NCI-H1048 (cell line): ENCODE results near the gene AGO4.
"Not testable (repeated sequence)": the region's sequence is repeated elsewhere in the genome, so short reads cannot be mapped to it uniquely, and the experiment has no call there.

Source experiments
- DNase-seq: peaks from one replicate; lab custom pipeline; 2025; lab: John Stamatoyannopoulos, UW

The AGO4 gene

DNA sequence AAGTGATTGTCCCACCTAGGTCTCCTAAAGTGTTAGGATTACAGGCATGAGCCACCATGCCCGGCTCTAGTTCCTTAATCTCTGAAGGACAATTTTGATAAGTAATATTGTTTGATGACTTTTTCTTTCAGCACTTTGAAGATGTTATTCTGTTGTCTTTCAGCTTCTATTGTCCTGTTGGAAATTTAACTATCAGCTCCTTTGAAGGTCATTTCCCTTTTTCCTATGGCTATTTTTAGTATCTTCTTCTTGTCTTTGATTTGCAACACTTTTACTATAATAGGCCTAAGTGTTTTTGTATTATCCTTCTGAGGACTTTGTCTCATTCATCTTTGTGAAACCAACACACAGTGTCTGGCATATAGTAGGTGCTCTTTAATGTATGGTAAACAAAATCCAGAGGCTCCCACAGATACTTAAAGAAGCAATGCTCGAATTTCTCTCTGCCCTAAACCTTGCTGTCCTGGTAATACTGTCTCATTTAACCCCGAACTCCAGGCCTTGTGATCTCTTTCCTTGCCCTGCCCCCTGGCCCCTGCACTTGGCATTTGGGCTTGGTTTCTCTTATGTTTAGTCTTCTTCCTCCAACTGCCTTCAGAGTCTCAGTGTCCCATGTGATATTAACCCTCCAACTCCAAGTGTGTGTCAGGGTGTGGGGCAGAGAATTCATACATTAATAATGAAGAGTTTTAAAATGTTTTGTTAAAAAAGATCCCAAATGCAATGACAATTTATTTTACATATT lies 56.2 kb downstream of the AGO4 start:
- DNase-seq, result no peak

DNA sequence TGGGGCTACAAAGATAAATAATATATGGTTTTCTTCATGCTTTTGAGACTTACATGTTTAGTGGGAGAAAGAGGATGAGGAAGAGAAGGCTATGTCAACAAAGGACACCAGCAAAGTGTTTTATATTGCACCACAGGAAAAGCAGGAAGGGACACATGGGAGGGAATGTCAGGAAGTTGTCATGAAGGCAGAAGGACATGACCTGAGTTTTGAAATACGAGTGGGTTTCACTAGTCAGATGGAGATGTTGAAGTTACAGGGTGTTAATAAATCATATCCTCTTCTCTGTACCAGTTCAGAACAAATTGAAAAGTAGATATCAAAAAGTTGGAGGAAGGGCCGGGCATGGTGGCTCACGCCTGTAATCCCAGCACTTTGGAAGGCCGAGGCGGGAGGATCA lies 57.0 kb downstream of the AGO4 start:
- no peak for DNase-seq

DNA sequence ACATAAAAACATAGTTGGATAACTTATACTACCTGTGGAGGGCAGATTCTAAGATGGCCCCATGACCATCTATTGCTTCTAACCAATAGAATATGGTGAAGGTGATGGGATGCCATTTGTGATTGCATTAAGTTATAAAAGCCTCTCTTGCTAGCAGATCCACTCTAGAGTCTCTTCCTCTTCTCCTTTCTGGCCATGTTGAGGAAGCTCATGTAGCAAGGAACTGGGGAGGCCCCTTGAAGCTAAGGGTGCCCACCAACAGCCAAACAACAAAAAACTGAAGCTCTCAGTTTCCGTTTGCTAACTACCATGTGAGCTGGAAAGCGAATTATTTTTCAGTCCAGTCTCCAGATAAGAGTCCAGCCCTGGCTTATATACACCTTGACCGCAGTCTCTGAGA lies 59.2 kb downstream of the AGO4 start:
- DNase-seq, result no peak

- not testable (repeated sequence) for DNase-seq
Observed at GRCh38 chr1:35869245-35869950, 61.6 kb downstream of the AGO4 start.

GRCh38 chr1:35870651-35871309 lies 63.0 kb downstream of the AGO4 start:
- DNase-seq, result no peak

DNA sequence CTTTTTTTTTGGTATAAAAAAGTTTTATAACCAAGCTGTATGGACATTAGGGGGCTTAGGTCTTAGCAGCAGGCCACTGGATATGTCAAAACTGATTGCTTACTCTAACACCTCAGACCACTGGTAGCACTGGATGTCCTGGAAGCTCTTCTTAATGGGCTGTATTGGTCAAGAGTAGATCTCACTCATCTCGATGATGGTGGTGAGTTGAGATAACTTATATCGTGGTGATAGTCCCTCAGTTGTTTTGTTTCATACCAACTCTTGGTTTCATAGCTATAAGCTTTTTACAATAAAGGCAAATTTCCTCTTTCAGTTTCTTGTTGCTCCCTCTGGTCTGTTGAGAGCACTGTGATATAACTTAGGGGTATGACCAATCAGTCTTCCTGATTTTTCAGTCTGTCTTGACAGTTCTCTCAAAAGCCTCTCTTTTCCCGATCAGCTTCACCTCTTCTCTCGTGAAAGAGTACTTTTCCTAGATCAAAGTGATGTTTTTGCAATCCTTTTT lies 65.5 kb downstream of the AGO4 start:
- DNase-seq, result no peak

DNA sequence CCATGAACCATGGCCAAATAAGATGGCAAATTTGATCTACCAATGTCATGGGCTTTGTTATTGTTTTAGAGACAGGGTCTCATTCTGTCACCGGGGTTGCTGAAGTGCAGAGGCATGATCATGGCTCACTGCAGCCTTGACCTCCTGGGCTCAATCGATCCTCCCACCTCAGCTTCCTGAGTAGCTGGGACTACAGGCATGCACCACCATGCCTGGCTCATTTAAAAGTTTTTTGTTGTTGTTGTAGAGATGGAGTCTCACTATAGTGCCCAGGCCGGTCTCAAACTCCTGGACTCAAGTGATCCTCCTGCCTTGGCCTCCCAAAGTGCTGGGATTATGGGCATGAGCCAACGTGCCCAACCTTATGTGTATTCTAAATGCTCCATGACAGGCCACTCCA lies 66.3 kb downstream of the AGO4 start:
- DNase-seq, result not testable (repeated sequence)

DNA sequence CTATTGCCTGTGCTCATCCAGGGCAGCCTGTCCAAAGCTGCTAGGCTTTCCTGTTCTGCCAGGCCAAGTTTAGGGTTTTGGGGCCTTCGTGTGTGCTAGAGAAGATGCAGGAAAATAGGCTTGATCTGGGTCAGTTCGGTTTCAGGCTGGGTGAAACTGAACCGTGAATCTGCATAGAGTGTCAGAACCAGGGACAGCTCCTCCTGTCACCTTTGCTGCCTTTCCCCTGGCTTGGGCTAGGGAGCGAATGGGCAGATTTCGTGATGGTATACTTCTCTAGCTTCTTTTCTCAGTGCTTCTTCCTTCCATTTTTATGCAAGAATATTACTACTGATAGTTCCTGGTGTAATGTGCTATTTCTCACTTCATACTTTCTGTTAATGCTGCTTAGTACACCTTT lies 69.2 kb downstream of the AGO4 start:
- no peak for DNase-seq

DNA sequence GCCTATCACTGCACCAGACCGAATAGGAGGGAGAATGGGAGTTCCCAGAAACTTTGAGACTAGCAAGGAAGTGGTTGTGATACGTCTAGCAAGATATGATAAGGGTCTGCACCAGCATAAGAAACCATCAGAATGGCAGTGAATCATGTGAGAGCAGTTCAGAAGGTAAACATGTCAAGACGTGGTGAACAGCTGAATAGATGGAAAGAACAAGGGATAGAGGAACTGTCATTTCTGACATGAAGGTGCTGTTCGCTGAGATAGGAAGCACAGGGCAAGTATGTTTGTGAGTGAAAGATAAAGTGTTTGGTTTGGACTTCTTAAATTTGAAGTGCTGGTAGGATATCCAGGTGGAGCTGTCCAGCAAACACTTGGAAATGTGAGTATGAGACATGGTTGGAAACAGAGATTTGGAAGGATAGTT lies 74.0 kb downstream of the AGO4 start:
- DNase-seq, result no peak

- DNase-seq, result no peak
Observed at GRCh38 chr1:35882586-35882944, 74.7 kb downstream of the AGO4 start.

DNA sequence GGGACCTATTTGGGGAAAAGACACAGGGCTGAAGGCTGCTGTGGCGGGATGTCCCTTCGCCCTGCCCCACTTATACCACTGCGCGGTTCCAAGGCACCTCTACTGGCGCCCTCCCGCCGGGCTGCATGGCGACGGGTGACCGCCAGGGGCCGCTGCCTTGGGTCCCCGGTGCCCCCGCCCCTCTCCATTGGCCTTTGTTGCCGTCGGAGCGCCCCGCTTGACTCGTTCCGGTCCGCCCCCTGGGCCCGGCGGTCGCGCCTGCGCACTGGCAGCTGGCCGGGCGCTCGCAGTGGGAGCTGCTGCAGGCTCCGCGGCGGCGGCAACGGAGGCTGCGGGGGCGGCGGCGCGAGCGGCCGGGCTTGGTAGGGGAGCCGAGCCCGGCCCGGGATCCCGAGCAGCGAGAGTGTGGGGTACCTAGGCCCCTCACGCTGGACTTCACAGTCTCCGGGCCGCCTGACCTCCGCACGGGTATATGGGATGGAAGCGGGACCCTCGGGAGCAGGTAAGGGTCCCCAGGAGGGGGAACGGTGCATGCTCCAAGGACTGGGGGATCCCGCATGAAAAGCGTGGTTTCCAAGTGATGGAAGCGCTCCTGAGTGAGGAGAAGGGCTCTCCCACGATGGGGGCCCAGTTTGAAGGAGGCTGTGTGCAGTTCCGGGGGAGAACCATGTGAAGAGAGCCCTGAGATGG lies 75.3 kb downstream of the AGO4 start, which contains the start of gene AGO1:
AGO1 (plus strand) TSS at position 265 of the 690 bp plus-strand sequence; CDS start at position 478, 213 bp downstream.
- DNase-seq, result peak; percentile 87

GRCh38 chr1:35883635-35884101 lies 75.9 kb downstream of the AGO4 start:
- DNase-seq, result no peak

- no peak for DNase-seq
Observed at GRCh38 chr1:35884934-35885333, 77.1 kb downstream of the AGO4 start.

DNA sequence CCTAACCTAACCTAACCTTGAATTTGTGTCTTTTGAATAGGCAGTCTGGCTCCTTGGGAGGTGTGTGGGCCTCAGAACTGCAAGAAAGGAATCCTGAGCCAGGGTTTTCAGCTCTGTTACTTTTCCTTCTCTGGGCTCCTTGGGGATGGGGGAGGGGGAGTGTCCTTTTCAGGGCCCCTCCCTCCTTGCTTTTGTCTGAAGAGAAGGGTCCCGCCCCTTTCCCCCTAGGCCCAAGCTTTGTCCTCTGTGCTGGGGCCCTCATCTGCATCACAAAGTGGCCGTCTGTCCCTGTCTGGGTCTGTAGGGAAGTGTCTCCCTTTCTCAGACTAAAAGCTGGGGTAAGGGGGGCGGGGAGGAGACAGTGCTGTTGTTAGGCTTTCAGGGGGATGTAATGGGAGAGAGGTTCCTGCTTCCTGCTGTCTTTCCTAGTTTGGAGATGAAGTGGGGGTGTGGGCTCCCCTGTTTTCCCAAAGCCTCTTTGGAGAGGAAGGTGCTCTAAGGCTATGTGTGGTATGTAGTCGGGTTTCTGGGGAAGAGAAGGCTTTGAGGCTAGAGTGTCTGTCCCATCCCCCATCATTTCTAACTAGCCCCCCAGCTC lies 78.2 kb downstream of the AGO4 start:
- DNase-seq, result no peak

DNA sequence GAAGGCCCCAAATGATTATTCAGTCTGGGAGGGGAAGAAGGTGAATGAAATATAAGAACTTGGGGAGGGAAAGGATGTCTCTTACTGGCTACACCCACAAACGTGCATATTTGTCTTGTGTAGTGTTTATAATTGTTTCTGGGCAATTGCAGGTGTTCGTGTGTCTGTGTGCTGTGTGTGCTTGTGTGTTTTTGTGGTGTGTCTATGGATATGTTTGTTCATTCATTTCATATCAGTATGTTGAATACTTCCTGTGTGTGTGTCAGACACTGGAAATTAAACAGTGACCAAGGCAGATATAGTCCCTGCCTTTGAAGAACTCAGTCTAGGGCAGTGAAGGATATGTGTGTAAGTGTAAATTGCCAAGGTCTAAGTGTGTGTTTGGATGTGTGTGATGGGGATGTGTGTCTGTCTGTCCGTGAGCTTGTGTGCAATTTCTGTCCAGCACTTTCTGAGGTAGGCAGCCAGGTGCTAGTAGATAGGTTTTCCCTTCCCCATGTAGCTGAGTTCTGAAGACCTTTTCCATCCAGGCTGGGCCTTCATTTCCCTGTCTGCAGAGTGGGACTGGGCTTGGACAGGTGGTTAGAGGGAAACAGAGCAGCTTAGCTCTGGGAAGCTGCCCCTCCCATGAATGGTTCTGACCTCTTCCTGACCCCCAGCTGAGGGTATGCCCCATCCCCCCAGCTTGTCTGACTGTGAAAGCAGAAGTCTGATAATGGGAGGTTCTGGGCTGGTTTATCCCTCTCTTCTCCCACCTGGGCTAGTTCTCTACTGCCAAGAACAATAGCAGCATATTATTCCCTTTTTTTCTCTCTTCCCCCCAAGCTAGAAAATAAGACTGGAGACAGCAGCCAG lies 79.0 kb downstream of the AGO4 start:
- DNase-seq, result no peak

DNA sequence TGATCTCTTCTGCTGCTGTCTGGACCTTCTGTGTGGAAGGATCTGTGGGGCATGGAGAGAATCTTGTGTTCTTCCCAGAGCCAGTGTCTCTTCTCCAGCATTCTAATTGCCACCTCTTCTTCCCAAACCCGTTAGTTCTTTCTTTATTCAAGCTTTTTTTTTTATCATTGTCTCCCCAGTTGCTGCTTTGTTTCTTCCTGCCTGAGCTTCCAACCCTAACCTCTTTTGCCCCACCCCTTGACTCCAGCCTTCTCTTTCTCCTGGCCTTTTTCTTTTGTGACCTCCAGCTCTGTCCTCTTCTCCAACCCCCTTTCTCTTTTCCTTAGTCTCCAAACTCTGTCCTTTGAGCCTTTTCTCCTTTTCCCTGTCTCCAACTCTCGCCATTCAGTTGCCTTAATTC lies 79.7 kb downstream of the AGO4 start:
- no peak for DNase-seq

GRCh38 chr1:35888255-35888654 lies 80.4 kb downstream of the AGO4 start:
- no peak for DNase-seq

- not testable (repeated sequence) for DNase-seq
Observed at GRCh38 chr1:35888981-35889380, 81.2 kb downstream of the AGO4 start.

DNA sequence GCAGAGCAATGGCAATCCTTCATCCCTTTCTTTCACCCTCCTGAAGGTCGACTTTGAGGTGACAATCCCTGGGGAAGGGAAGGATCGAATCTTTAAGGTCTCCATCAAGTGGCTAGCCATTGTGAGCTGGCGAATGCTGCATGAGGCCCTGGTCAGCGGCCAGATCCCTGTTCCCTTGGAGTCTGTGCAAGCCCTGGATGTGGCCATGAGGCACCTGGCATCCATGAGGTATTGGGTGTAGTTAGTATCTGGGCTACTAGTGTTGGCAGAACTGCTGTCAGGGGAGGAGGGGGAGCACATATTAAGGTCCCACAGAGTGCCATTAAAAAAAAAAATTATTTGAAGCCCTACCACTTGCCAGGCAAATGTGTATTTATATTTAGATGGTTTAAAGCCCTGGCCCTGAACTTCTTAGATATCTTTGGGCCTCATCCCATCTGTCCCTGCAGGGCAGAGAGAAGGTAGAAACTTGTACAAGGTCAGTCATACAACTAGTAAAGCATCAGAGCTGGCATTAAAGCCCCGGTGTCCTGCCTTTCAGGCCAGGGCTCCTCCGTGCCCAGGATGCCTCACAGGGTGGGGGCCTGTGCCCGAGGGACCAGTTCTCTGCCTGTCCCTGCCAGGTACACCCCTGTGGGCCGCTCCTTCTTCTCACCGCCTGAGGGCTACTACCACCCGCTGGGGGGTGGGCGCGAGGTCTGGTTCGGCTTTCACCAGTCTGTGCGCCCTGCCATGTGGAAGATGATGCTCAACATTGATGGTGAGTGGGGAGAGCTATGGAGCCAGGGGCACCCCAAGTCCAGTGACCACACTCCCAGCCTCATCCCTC lies 85.4 kb downstream of the AGO4 start:
- no peak for DNase-seq

GRCh38 chr1:35894183-35894582 lies 86.4 kb downstream of the AGO4 start:
- DNase-seq, result no peak
